Smooth muscle cell (in vitro differentiated cells): ENCODE results near the gene MRPL21. TPM values are rescaled to one million over a fixed set of nuclear protein-coding genes. Genes with fewer than 3 reads are reported as not detected.

Source experiments
- DNase-seq: peaks from one replicate; lab custom pipeline; 2025; ENCODE audit not compliant: unreplicated experiment; lab: John Stamatoyannopoulos, UW
- H2AFZ ChIP-seq: fragments of 200-600 bp; sonication (generic); 2 replicates; pipeline ENCODE4 v1.6.0; 2016; ENCODE audit warnings: antibody characterized with exemption, low read depth, mild to moderate bottlenecking
- H3F3A ChIP-seq: fragments of 200-600 bp; sonication (generic); 2 replicates; pipeline ENCODE4 v1.6.0; 2017; ENCODE audit warnings: antibody characterized with exemption, low read depth
- H3K27ac ChIP-seq: fragments of 200-600 bp; sonication (generic); 2 replicates; pipeline ENCODE4 v1.5.1; 2016; ENCODE audit warnings: low read depth, mild to moderate bottlenecking
- H3K27me3 ChIP-seq: fragments of 200-600 bp; sonication (generic); 2 replicates; pipeline ENCODE4 v1.6.1; 2016; ENCODE audit warnings: low read depth, mild to moderate bottlenecking
- H3K36me3 ChIP-seq: fragments of 200-600 bp; sonication (generic); 2 replicates; pipeline ENCODE4 v1.5.1; 2016; ENCODE audit warnings: low read depth
- H3K4me1 ChIP-seq: fragments of 200-600 bp; sonication (generic); 2 replicates; pipeline ENCODE4 v1.5.1; 2016; ENCODE audit warnings: low read depth
- H3K4me2 ChIP-seq: fragments of 200-600 bp; sonication (generic); 2 replicates; pipeline ENCODE4 v1.6.0; 2016; ENCODE audit warnings: mild to moderate bottlenecking
- H3K4me3 ChIP-seq: fragments of 200-600 bp; sonication (generic); 2 replicates; pipeline ENCODE4 v1.5.1; 2016; ENCODE audit warnings: mild to moderate bottlenecking
- H3K79me2 ChIP-seq: fragments of 200-600 bp; sonication (generic); 2 replicates; pipeline ENCODE4 v1.6.0; 2016; ENCODE audit warnings: low read depth, mild to moderate bottlenecking
- H3K9ac ChIP-seq: fragments of 200-600 bp; sonication (generic); 2 replicates; pipeline ENCODE4 v1.6.0; 2016; ENCODE audit warnings: low read depth
- H3K9me3 ChIP-seq: fragments of 200-600 bp; sonication (generic); replicated peaks from 2 replicates; pipeline ENCODE4 v1.5.1; 2016; ENCODE audit warnings: low read depth
- H4K20me1 ChIP-seq: fragments of 200-600 bp; sonication (generic); 2 replicates; pipeline ENCODE4 v1.6.0; 2016; ENCODE audit warnings: low read depth
- WGBS: methylation state at CpG from one replicate; pipeline ENCODE4 v1.1.7; 2016; ENCODE audit warnings: low lambda C conversion rate; 5-methylcytosine and 5-hydroxymethylcytosine counted together
- polyA plus RNA-seq: library from polyadenylated mRNA; unstranded; fragments of >200 nt; fragmentation: Nextera tagmentation; extraction: Ambion mirVana; gene quantifications from 2 replicates; pipeline ENCODE4 v1.2.1, GENCODE V29; 2016
- total RNA-seq: library from RNA; depleted of rRNA; stranded (reverse); fragments of >200 nt; gene quantifications from 2 replicates; pipeline ENCODE4 v1.2.3, GENCODE V29; 2014
- TF ChIP-seq, protein P1 (sequence below): fragments of 200-600 bp; sonication (generic); IDR thresholded peaks from 2 replicates; pipeline ENCODE4 v1.5.1; 2017; ENCODE audit warnings: borderline replicate concordance, mild to moderate bottlenecking, antibody characterized with exemption; ENCODE audit not compliant: insufficient read depth, poor library complexity, severe bottlenecking

Gene MRPL21
- total and polyA plus RNA-seq, 2 experiments from 2014 or later = 41.2 to 110 TPM

DNA sequence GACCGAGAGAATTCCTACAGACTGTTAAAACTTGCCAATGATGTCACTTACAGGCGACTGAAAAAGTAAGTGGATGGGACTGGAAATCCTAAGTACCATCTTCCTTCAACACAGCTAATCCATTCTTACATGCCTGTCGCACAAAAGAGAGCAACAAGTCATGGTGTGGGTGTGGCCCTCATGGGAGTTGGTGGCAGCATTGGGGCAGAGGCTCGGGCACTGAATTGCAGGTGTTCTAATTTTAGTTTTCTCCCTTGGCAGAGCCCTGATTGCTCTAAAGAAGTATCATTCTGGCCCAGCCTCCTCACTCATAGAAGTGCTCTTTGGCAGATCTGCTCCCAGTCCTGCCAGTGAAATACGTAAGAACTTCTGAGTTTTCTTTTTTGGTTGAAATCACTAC lies 4.6 kb upstream of the MRPL21 start:
- peaks cover under 1% of the 10 kb centered on the region for H3K4me1 ChIP-seq
- H2AFZ ChIP-seq = no peak overlapping the region
- H3K9ac ChIP-seq = no peak overlapping the region
- TF ChIP-seq, protein P1, sequence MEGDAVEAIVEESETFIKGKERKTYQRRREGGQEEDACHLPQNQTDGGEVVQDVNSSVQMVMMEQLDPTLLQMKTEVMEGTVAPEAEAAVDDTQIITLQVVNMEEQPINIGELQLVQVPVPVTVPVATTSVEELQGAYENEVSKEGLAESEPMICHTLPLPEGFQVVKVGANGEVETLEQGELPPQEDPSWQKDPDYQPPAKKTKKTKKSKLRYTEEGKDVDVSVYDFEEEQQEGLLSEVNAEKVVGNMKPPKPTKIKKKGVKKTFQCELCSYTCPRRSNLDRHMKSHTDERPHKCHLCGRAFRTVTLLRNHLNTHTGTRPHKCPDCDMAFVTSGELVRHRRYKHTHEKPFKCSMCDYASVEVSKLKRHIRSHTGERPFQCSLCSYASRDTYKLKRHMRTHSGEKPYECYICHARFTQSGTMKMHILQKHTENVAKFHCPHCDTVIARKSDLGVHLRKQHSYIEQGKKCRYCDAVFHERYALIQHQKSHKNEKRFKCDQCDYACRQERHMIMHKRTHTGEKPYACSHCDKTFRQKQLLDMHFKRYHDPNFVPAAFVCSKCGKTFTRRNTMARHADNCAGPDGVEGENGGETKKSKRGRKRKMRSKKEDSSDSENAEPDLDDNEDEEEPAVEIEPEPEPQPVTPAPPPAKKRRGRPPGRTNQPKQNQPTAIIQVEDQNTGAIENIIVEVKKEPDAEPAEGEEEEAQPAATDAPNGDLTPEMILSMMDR = no peak
- no peak for DNase-seq
- H3K4me2 ChIP-seq = no peak overlapping the region
- 96% methylated on average over 5 of the region's 5 CpGs for WGBS
- no peak overlapping the region for H3K4me3 ChIP-seq
- peaks cover 28% of the 10 kb centered on the region for H3K79me2 ChIP-seq
- no peaks in the 10 kb centered on the region for H3K9me3 ChIP-seq
- no peaks in the 10 kb centered on the region for H3F3A ChIP-seq
- H4K20me1 ChIP-seq = peaks cover 4% of the 10 kb centered on the region
- no peaks in the 10 kb centered on the region for H3K36me3 ChIP-seq
- H3K27me3 ChIP-seq = no peaks in the 10 kb centered on the region
- H3K27ac ChIP-seq = no peak overlapping the region

DNA sequence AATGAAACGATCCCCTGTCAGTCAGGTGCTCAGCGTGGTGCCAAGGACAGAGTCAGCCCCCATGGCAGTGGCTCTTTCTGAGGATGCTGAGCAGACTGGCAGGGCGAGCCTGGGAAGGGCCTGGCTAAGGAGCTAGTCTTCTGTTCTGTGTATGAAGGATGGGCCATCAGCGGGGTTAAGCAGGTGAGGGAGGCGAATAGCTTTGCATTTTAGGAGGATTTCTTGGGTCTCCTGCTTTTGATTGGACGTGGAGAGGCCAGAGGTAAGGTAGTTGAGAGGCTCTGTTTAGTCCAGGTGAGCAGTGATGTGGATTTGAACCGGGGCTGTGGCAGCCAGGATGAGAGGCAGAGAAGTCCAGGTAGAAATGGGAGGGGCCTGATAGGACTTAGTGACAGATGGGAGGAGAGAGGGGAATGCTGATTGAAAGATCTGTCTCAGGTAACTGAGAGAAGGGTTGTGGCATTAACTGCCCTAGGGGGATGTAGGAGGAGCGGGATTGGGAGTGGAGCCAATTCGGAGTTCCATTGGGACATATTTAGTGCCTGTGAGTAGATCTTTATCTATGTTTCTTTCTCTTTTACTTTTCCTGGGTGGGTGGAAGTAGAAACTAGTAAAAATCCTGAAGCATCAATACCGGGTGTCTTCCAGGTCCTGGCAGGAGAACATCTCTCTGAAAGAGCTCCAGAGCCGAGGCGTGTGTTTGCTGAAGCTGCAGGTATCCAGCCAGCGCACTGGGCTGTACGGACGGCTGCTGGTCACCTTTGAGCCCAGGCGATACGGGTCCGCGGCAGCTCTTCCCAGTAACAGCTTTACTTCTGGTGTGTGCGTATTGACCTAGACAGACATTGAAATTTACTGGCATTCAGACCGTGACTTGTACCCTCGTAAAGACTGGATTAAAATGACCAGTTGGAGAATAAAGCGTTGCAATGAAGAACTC lies 2.1 kb upstream of the MRPL21 start:
- H4K20me1 ChIP-seq = peaks cover 8% of the 10 kb centered on the region
- no peak overlapping the region for H2AFZ ChIP-seq
- no peak overlapping the region for H3K27ac ChIP-seq
- TF ChIP-seq, protein P1 = no peak
- H3K4me3 ChIP-seq = peak overlapping the region; percentile 100
- H3F3A ChIP-seq = no peaks in the 10 kb centered on the region
- H3K9me3 ChIP-seq = no peaks in the 10 kb centered on the region
- H3K36me3 ChIP-seq = no peaks in the 10 kb centered on the region
- H3K27me3 ChIP-seq = no peaks in the 10 kb centered on the region
- H3K4me1 ChIP-seq = peaks cover 10% of the 10 kb centered on the region
- peaks cover 49% of the 10 kb centered on the region for H3K79me2 ChIP-seq
- H3K9ac ChIP-seq = no peak overlapping the region
- 90% methylated on average over 23 of the region's 23 CpGs for WGBS
- peak overlapping the region; percentile 98 for H3K4me2 ChIP-seq
- no peak for DNase-seq

DNA sequence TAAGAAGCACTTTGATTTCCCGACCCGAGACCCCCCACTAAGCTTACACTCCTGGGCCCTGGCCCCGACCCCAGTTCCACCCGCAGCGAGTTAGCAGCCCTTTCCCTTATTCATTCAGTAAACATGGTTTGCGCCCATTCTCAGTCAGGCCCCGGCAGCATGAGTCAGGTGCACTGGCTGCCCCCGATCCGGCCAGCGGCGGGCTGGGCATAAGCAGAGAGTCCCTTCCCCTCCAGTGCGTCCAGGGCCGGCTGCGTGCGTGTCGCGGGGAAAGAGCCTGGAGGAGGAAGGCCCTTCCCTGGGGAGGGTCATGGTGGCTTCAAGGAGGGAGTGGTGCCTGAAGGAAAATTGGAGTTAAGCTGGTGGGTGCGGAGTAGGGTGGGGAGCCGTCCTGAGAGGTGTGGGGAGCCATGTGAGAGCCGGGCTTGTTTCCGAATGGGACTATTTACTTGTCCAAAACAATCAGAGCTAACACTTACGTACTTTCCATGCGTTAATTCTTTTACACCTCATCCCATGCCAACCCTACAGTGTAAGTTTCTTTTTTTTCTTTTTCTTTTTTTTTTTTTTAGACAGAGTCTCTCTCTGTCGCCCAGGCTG lies 716 bp upstream of the MRPL21 start:
- peak overlapping the region; percentile 100 for H3K4me3 ChIP-seq
- no peaks in the 10 kb centered on the region for H3F3A ChIP-seq
- peaks cover 49% of the 10 kb centered on the region for H3K79me2 ChIP-seq
- WGBS = 4% methylated on average over 24 of the region's 24 CpGs
- peak overlapping the region; percentile 98 for H3K4me2 ChIP-seq
- H3K4me1 ChIP-seq = peaks cover 10% of the 10 kb centered on the region
- peak overlapping the region; percentile 69 for H3K27ac ChIP-seq
- H2AFZ ChIP-seq = peak overlapping the region; percentile 99
- DNase-seq = peak; percentile 37
- peaks cover 4% of the 10 kb centered on the region for H3K36me3 ChIP-seq
- no peaks in the 10 kb centered on the region for H3K27me3 ChIP-seq
- TF ChIP-seq, protein P1 = no peak
- peak overlapping the region; percentile 91 for H3K9ac ChIP-seq
- H3K9me3 ChIP-seq = no peaks in the 10 kb centered on the region
- H4K20me1 ChIP-seq = peaks cover 8% of the 10 kb centered on the region
